ENCODE data around the gene ANKFY1. TPM values are rescaled to one million over a fixed set of nuclear protein-coding genes. Genes with fewer than 3 reads are reported as not detected.

ANKFY1 gene
- polyA plus RNA-seq, 1 experiment, result 38.8 TPM

DNA sequence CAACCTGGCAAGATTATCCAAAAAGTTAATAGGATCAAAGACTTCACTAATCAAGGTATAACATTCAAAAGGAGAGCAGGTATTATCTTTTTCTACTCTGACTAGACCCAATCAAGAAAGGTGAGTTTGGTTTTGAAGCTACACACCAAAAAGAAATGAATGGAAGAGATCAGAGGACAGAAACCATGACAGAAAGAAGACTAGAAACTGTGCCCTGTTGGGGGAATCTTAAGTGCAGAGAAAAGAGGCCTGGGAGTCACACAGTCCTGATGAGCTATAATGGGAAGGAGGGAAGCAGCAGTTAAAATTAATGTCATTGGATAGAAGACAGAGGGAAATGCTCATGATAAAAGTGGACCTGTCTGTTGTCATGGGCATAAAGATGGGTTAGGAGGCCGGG is 138.2 kb downstream of the ANKFY1 start:
- TF ChIP-seq, protein P1, sequence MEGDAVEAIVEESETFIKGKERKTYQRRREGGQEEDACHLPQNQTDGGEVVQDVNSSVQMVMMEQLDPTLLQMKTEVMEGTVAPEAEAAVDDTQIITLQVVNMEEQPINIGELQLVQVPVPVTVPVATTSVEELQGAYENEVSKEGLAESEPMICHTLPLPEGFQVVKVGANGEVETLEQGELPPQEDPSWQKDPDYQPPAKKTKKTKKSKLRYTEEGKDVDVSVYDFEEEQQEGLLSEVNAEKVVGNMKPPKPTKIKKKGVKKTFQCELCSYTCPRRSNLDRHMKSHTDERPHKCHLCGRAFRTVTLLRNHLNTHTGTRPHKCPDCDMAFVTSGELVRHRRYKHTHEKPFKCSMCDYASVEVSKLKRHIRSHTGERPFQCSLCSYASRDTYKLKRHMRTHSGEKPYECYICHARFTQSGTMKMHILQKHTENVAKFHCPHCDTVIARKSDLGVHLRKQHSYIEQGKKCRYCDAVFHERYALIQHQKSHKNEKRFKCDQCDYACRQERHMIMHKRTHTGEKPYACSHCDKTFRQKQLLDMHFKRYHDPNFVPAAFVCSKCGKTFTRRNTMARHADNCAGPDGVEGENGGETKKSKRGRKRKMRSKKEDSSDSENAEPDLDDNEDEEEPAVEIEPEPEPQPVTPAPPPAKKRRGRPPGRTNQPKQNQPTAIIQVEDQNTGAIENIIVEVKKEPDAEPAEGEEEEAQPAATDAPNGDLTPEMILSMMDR (IDR thresholded peaks at IDR 0.05; ENCODE audit: low read depth, low read length), result no peak
- H3K9me3 ChIP-seq (ENCODE audit: control insufficient read depth, insufficient read depth, low read length), result no peaks in the 10 kb centered on the region
- H3K4me3 ChIP-seq (ENCODE audit: low read depth, low read length), result no peak overlapping the region
- CTCF ChIA-PET, result no interaction called here
- no peak for DNase-seq (ENCODE audit: low read depth, low spot score)
- H3K27ac ChIP-seq (ENCODE audit: low read depth, low read length), result no peak overlapping the region
- no peaks in the 10 kb centered on the region for H3K27me3 ChIP-seq (ENCODE audit: control insufficient read depth, insufficient read depth, low read length)
- POLR2A ChIA-PET, result no interaction called here

DNA sequence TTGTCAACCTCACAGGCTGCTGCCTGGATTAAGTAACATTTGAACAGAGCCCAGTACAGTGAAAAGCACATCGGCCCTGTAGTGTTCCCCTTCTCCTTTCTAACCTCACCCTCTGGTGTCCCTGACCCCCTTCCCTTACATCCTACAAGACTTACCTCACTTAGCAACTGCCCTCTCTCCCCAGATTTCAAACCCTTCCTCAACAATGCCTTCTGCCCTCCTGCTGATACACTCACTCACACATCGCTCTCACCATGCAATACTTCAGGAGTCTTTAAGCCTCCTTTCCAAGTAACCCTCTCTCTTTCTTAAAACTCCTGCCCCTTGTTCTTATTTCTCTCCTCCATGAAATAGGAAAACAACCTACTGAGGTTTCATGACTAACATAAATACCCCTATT is 138.8 kb downstream of the ANKFY1 start:
- H3K4me3 ChIP-seq (ENCODE audit: low read depth, low read length), result no peak overlapping the region
- ChIA-PET CTCF (no interaction called here), POLR2A (no interaction called here)
- no peak overlapping the region for H3K27ac ChIP-seq (ENCODE audit: low read depth, low read length)
- TF ChIP-seq, protein P1 (IDR thresholded peaks at IDR 0.05; ENCODE audit: low read depth, low read length), result no peak
- no peaks in the 10 kb centered on the region for H3K9me3 ChIP-seq (ENCODE audit: control insufficient read depth, insufficient read depth, low read length)
- DNase-seq (ENCODE audit: low read depth, low spot score), result no peak
- no peaks in the 10 kb centered on the region for H3K27me3 ChIP-seq (ENCODE audit: control insufficient read depth, insufficient read depth, low read length)

DNA sequence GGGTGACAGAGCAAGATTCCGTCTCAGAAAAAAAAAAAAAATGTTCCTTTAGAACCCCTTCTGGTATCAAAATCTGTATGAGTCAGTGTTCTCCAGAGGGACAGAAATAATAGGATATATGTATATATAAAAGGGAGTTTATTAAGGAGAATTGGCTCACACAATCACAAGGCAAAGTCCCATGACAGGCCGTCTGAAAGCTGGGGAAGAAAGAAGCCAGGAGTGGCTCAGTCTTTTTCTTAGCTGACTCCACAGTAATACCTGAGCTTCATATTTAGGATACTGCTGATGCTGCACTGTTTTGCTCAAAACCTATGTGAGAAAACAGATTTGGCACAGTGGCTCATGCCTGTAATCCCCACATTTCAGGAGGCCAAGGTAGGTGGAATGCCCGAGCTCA is 143.4 kb downstream of the ANKFY1 start:
- H3K9me3 ChIP-seq (ENCODE audit: control insufficient read depth, insufficient read depth, low read length), result no peaks in the 10 kb centered on the region
- no peak overlapping the region for H3K27ac ChIP-seq (ENCODE audit: low read depth, low read length)
- H3K27me3 ChIP-seq (ENCODE audit: control insufficient read depth, insufficient read depth, low read length), result no peaks in the 10 kb centered on the region
- TF ChIP-seq, protein P1 (IDR thresholded peaks at IDR 0.05; ENCODE audit: low read depth, low read length), result no peak
- ChIA-PET POLR2A (interaction anchor here (0.7 kb wide), 1 partner anchor 22 kb away, joined by 6 read pairs; the partner anchor contains the start of gene ZZEF1), CTCF (interaction anchor here (1.1 to 1.4 kb wide), 2 partner anchors 45 to 383 kb away, joined by 3 read pairs; no protein-coding TSS in a partner anchor)
- no peak for DNase-seq (ENCODE audit: low read depth, low spot score)
- no peak overlapping the region for H3K4me3 ChIP-seq (ENCODE audit: low read depth, low read length)

DNA sequence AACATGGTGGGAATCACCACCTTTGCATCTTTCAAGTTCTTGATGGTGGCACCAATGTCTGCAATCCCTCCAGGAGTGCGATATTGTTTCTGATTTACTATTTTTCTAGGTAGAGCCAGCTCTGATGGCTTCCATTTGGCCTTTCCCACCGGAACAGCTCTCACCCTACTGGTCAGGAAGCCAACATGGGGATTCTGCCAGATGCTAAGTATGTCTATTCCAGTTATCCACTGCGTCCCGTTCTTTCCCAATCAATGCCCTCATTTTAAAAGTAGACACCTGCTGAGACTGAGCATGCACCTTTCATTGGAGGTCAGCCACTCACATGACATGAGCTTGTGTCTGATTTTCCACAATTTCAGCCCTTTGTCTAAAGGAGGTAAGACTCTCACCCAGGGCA is 144.5 kb downstream of the ANKFY1 start:
- Histone ChIP-seq H3K27me3 (ENCODE audit: control insufficient read depth, insufficient read depth, low read length) (no peaks in the 10 kb centered on the region), H3K9me3 (ENCODE audit: control insufficient read depth, insufficient read depth, low read length) (no peaks in the 10 kb centered on the region), H3K4me3 (ENCODE audit: low read depth, low read length) (no peak overlapping the region), H3K27ac (ENCODE audit: low read depth, low read length) (no peak overlapping the region)
- POLR2A ChIA-PET, result no interaction called here
- no peak for DNase-seq (ENCODE audit: low read depth, low spot score)
- CTCF ChIA-PET, result interaction anchor here (1.1 to 1.4 kb wide), 2 partner anchors 44 to 382 kb away, joined by 3 read pairs; no protein-coding TSS in a partner anchor
- TF ChIP-seq, protein P1 (IDR thresholded peaks at IDR 0.05; ENCODE audit: low read depth, low read length), result no peak

DNA sequence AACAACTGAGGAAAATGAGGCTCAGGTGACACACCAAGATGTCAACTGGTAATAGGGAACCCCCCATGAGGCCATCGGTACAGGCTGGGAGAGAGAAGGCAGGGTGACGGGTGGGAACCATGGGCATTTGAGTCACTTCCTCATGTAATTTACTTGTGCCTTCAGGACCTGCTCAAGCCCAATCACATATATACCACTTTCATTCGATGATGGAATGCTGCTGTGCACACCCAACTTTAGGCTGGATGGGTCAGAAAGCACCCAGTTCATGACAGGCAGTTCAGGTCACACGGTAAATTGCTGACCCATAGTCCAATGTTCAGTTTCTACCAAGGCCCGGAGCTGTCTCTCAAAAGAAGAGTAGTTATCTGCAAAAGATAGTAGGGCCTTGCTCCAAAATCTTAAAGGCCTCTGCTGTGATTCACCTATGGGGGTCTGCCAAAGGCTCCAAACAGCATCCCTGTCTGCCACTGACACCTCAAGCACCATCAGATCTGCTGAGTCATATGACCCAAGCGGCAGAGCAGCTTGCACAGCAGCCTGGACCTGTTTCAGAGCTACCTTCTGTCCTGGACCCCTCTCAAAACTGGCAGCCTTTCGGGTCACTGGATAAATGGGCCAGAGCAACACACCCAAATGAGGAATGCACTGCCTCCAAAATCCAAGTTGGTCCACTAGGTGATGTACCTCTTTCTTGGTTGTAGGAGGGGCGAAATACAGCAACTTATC is 145.6 kb downstream of the ANKFY1 start:
- TF ChIP-seq, protein P1 (IDR thresholded peaks at IDR 0.05; ENCODE audit: low read depth, low read length), result no peak
- no peaks in the 10 kb centered on the region for H3K9me3 ChIP-seq (ENCODE audit: control insufficient read depth, insufficient read depth, low read length)
- ChIA-PET CTCF (no interaction called here), POLR2A (interaction anchor here (0.6 kb wide), 1 partner anchor 45 kb away, joined by 3 read pairs; no protein-coding TSS in a partner anchor)
- no peak overlapping the region for H3K27ac ChIP-seq (ENCODE audit: low read depth, low read length)
- no peaks in the 10 kb centered on the region for H3K27me3 ChIP-seq (ENCODE audit: control insufficient read depth, insufficient read depth, low read length)
- H3K4me3 ChIP-seq (ENCODE audit: low read depth, low read length), result no peak overlapping the region
- no peak for DNase-seq (ENCODE audit: low read depth, low spot score)
